Stimulated activated CD8-positive, alpha-beta memory T cell treated with anti-CD3 and anti-CD28 coated beads, Interleukin-7, amount 100 ng/mL, for 24 hours (primary cell): Measurements from ENCODE around the gene NCAPG2.

ENCODE experiments used
- DNase-seq: peaks from one replicate; pipeline ENCODE4 v3.0.0-alpha.2; 2020; ENCODE audit warnings: low read depth

The NCAPG2 gene

DNA sequence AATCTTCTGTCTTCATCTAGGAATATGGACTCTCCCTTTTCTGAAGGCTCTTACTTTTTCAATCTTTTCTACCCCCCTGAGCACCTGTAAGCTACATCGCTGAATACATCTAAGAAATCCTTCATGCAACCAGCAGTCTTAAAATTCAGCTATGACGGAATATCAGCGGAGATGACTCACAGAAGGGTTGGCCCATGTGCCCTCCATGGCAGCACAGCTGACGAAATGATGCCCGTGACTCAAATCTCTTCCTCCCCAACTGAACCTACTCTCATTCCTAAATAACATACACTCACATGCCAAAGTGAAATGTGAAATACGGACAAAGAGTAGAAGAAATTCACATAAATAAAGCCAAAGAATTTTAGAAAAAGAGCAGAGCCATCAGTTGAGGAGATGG, 30.3 kb upstream of the NCAPG2 start:
- no peak for DNase-seq

DNA sequence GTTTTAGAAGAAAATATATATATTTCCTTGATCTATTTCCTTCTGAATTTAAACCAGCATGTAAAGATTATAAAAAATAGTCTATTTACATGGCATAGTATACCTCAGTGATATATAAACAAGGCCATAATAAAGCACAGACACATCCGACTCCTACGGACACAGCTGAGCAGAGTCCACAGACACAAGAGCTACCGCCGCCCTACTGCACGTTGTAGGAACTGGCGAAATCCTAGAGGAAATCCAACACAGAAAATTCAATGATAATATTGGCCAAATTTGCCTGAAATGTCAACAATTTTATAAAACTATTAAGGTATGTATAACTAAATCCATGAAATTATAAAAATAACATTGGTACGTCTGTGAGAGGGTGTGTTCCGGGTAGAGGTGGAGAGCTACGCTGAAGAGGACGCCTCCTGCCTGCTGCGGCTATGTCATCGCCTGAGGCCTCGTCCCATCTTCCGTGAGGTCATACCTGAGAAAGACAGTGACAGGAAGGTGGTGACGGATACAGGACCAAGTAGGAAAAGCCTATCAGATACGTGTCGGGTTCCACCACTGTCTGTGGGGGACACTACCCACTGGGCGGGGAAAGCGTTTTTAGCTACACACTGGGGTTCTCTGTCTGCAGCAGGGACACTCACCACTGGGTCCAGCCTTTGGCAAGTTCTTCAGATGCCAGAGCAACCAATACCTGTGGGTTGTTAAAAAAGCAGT, 29.3 kb upstream of the NCAPG2 start:
- no peak for DNase-seq

DNA sequence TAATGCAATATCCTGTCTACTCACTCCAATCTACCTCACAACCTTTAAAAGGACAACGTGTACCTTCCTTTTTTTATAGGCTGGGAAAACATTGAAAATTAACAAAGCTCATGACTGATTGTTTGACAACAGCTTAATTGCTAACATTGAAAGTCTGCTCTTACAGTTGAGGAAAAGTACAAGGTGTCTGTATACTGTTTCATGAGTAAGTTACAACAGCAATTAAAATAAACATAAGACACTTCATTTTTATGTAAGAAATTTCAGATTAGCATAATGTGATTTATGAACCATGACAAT, 28.6 kb upstream of the NCAPG2 start:
- no peak for DNase-seq

DNA sequence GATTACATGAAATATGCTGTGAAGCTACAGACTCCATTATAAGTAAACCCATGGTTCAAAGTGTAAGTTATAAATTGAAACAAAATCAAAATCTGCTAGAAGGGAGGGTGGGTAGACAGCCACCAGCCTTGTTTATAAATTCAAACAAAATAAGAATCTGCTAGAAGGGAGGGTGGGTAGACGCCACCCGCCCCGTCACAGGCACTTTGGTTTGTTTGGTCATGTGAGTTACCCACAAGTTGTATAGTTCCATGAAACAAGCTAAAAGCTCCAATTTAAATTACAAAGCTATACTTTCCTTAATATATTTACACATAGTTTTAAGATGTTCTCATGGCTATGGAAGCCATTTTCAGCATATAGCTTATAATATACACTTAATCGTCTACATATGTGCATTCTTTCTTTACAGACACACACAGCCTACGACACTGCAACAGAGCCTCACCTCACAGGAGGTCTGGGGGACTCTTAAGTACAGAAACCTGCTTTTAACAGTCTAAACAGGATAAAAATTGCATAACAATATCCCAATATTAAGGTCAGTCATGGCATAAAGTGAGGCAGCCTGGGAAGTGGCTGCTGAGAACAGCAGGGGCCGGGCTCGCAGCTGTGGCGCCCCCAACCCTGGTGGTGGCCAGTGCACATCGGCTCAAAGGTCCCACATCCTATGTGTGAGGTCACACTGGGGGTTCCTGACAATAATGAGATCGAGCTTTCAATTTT, 28.1 kb upstream of the NCAPG2 start:
- no peak for DNase-seq

DNA sequence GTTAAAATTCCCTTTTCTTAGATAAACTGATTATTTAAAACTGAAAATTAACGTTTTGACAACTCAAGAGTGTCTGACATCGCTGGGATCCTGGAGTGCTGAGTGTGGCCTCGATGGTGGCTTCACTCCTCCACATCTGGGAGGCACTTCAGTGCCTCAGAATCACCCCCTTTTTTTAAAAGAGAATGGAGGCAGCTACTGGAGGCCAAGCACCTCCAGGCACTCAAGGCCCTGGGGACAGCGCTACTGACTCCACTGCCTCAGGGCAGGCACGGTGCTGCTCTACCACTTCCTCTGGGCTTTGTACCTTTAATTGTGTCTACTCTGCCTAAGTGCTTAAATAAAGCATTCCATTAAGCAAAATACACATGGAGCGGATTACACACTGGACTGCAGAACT, 27.2 kb upstream of the NCAPG2 start:
- DNase-seq = no peak

DNA sequence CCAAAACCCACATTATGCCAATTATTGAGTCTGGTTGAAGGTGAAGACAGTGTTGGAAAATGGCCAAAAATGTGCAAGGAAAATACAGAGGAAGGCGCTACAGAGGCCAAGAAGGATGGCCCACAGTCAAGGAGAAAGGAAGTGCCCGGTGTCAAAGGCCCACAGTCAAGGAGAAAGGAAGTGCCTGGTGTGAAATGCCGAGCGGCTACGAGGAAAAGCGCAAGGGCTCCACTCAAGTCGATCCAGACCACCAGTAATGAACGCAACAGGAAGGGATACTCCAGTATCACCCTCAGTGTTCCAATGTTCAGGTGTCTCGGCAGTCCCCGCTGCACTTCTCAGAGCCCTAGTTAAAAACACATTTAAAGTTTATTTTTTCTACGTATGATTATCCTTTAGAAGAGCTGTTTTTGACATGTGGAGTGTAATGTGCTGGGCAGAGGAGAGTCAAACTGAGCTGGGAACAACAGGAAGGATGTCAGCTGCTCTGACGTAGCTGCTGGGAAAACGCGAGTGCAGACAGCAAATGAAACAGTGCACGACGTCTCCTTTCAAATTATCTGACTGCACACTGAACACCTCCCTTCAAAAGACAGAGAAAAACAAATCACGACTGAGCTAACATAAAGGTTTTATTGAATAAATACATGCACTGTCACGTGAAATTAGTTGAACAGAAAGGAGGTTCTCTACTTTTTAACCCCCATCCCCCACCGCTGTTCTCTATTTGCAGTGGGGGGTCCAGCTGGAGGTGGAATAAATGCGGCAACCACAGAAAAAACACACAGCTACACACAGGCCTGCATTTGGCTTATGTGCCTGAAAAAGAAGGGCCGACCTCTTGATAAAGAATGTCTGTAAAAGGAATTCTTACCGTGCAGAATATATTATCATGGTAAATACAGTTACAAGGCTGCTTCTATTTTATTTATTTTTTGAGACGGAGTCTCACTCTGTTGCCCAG, 26.1 kb upstream of the NCAPG2 start:
- DNase-seq = no peak

DNA sequence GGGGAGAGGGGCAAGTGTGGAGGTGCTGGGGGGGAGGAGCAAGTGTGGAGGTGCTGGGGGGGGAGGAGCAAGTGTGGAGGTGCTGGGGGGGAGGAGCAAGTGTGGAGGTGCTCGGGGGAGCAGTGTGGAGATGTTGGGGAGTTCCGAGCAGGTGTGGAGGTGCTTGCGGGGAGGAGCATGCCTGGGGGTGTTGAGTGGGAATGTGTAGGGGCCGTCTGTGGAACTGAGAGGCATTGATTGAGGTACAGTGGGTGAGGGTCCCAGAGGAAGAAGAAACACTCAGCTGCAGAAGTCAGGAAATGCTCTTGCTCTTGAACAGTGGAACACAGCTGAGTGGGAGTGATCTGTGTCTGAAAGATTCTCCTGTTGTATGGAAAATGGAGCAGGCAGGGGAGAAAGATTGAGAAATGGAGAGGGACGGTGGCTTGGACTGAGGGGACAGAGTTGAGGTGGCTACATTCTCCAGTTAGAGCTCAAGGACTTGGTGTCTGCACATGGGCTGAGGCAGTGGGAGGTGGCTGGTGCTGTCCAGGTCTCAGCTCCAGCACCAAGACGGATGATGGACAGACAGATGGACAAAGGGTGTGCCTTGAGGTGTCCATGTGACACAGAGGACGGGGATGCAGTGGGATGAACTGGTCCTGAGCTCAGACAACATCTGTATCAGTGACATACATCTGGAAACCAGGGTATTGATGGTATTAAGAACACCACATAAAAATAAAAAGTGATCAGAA, 25.2 kb upstream of the NCAPG2 start:
- no peak for DNase-seq

DNA sequence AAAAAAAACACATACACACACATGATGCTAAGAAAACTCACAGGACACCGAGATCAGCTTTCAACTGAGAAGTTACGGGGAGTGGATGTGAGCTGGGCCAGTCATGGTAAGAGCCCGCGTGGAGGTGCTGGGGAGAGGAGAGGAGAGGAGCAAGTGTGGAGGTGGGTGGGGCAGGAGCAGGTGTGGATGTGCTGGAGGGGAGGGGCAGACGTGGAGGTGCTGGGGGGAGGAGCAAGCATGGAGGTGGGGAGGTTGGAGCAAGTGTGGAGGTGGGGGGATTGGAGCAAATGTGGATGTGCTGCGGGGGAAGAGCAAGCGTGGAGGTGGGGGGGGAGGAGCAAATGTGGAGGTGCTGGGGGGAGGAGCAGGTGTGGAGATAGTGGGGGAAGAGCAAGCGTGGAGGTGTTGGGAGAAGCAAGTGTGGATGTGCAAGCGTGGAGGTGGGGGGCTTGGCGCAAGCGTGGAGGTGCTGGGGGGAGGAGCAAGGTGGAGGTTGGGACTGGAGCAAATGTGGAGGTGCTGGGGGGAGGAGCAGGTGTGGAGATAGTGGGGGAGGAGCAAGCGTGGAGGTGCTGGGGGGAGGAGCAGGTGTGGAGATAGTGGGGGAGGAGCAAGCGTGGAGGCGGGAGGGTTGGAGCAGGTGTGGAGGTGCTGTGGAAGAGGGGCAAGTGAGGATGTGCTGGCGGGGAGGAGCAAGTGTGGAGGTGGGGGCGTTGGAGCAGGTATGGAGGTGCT, 24.5 kb upstream of the NCAPG2 start:
- no peak for DNase-seq

DNA sequence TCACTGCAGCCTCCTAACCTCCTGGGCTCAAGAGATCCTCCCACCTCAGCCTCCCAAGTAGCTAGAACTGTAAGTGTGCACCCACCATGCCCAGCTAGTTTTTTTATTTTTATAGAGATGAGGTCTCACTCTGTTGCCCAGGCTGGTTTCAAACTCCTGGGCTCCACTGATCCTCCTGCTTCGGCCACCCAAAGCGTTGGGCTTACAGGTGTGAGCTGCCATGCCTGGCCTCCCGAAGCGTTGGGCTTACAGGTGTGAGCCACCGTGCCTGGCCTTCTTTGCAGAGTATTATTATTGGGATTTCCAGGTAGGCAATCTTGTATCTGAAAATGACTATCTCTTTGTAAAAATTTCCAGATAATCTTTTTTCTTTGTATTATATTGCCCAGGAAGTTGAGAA, 23.1 kb upstream of the NCAPG2 start:
- DNase-seq = no peak

DNA sequence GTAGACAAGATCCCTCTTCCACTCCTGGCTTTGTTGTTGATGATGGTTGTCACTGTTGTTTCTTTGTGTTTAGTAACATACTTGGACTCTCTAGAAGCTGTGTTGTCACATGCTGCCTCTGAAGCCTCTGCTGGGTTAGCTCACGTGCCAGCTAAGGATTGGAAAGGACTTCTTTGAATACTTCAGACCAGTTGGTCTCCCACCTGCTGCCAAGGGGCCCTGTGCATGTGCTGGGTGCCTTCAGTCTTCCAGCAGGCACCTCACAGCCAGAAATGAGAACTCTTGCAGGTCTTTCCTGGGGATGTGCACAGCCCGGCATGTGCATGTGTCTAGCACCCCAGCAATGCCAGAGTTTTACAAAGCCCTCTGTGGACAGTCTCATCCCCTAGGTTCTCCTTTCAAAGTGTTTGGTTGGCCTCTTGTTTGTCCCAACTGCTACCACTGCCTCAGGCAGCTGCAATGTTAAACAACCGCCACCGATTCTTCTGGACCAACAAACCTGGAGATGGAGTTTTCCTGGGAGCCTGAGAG, 21.7 kb upstream of the NCAPG2 start:
- no peak for DNase-seq

DNA sequence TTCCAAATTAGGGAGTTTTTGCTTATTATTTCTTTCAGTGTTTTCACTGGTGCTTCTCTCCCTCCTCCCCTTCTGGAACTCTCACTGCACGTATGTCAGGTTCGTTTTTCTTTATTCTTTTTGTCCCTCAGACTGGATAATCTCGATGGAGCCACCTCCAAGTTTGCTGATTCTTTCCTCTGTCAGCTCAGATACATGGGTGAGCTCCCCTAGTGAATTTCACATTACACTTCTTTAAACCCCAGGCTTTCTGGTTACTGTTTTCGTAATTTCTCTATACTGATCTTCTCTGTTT, 20.8 kb upstream of the NCAPG2 start:
- no peak for DNase-seq

DNA sequence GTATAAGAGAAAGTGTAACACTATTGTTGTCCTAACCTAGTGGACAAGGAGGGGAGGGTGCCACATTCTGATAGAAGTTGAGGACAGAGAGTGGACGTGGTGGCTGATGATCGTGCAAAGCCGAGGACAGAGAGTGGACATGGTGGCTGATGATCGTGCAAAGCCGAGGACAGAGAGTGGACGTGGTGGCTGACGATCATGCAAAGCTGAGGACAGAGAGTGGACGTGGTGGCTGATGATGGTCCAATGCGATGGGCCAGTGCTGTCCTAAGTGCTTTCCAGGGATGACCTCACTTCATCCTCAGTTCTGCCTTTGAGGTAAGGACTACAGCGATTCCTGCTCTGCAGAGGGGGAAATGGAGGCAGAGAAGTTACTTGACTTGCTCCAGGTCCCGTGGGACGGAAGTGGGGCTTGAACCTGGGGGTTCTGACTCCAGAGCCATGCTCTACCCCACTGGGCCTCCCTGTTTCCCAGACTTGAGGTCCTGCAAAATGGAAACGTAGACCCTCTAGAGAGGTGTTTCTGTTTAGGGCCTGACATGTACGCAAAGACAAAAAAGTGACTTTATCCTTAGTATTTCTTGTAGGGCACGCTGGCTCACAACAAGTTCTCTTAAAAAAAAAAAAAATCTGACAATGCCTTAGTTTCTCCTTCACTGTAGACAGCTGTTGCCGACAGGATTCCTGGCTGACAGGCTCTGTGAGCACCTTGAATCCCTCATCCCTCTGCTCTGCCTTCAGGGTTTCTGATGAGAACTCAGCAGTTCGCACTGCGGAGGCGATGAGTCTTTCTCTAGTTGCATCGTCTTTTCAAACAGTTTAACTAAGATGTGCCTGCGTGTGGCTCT, 20.3 kb upstream of the NCAPG2 start:
- DNase-seq = no peak

DNA sequence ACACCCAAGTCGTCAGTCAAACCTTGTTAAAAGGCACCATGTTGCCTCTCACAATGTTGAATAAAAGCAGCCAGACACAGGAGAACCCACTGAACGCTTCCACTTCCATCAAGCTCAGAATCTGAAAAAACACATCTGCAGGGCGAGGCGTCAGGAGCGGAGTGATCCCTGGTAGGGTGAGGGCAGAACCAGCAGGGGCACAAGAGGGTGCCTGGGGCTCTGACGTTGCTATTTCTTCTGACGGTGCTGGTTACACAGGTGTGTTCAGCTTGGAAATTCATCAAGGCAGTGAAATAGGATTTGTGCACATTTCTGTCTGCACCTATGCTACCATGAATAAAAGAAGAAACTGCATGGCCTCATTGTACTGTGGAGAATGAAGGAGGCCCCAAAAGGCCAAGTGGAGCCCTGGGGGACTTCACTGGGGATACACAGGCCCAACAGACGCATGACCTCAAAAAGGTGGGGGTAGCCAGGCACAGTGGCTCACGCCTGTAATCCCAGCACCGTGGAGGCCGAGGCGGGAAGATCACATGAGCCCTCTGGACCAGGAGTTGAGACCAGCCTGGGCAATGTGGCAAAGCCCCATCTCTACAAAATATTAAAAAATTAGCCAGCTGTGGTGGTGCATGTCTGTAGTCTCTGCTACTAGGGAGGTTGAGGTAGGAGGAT, 19.2 kb upstream of the NCAPG2 start:
- DNase-seq = no peak

DNA sequence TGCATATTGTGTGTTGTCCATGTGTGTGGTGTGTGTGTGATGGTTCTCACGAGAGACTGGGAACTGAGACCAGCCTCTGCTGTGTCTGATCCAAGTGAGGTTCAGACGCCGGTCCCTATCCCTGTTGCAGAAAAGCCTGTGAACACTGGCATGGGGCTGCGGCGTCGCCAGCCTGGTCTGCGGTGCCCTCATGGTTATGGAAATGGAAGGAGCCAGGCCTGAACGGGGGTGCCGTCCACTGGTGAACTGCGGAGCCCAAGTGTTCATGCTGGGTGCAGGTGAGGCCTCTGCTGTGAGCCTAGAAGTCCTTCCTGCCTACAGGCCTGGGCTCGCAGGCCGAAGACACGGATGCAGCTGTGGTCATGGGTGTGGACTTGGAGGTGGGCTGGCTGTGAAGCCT, 18.7 kb upstream of the NCAPG2 start:
- no peak for DNase-seq

DNA sequence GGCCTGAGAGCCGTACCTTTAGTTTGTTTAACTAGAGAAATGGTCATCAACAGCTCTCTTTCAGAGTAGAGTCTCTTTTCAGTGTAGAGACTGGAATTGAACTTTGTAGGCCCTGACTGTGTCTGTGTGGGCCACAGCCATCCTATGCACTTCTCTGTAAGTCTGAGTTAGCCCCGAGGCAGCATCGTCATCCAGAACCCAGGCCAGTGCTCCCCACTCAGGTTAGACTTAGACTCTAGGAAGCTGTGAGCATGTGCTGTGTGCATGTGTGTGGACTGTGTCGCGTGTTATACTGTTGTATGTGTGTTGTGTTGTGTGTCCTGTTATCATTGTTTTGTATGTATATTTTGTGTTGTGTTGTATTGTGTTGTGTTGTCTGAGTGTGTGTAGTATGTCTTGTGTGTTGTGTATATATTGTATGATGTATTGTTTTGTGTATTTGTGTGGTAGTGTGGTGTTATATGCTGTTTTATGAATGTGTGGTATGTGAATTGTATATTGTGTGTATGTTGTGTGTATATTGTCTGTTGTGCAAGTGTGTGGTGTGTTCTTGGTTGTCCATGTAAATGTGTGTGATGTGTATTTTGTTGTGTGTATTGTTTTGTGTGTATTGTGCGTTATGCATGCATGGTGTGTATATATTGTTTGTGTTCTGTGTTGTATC, 18.1 kb upstream of the NCAPG2 start:
- no peak for DNase-seq

DNA sequence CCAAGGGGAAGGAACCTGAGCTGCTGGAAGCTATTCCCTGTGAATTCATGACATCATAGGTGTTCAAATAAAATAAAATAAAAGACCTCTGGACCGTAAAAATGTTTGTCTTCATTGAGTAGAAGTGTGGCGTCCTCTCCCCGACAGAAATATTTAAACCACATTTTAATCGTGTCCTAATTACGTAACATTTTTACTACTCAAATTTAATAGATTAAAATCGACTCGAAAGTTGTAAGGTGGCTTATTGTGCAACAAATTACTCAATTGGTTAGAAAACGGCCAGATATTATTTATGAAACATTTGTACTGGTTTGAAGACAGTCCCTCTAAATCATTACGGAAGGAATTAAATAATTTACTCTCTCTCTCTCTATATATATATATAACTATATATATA, 15.5 kb upstream of the NCAPG2 start:
- no peak for DNase-seq

DNA sequence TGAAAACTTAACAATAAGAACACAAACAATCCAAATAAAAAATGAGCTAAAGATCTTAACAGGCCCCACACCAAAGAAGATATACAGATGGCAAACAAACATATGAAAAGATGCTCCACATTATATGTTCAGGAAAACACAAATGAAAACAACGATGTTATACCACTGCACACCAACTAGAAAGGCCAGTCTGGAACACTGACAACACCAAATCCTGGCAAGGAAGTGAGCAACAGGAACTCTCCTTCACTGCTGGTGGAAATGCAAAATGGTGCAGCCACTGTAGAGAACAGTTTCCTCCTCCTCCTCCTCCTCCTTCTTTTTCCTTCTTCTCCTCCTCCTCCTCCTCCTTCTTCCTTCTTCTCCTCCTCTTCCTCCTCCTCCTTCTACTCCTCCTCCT, 12.2 kb upstream of the NCAPG2 start:
- no peak for DNase-seq

DNA sequence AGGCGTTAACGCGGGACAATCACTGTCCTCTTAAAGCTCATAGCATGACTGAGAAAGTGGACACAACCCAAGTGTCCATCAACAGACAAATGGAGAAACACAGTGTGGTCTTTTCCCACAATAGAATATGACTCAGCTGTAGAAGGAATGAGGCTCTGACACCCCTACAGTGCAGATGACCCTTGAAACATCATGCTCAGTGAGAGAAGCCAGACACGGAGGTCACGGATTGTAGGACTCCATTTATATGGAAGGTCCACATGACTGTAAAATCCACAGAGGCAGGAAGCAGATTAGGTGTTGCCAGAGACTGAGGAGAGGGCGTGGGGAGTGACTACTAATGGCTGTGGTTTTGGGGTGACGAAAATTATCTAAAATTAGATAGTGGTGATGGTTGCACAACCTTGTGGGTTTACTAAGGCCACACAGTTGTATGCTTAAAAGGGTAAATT, 6.1 kb upstream of the NCAPG2 start:
- no peak for DNase-seq

DNA sequence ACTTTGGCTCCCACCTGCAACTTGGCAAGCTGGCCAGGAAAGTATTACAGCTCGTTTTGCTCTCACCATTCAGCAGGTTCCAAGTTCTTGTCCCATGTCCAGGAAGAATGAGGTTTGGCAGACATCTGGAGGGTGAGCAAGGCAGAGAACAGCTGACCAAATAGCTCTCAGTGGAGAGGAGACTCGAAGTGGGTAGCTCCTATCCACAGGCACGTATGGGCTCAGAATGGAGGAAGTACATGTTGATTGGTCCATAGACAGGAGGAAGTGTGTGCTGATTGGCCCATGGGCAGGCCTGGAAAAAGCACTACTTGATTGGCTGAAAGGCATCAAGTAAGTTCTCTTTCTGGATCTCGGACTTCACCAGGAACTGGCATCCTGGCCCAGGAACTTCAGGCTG, 3.0 kb upstream of the NCAPG2 start:
- no peak for DNase-seq
